Effector memory CD4-positive, alpha-beta T cell (primary cell): ENCODE measurements around the gene NINJ2.
A peak's percentile ranks its signal among the peaks of the same experiment; 100 is the strongest.

Experiments used
- DNase-seq, 3 donors: peaks; one replicate each; pipeline ENCODE4 v3.0.0-alpha.2; 2020
- H3K27ac ChIP-seq: 2 replicates; pipeline ENCODE4 v1.7.0; 2013; ENCODE audit warnings: mild to moderate bottlenecking, low read length, moderate library complexity; ENCODE audit not compliant: insufficient read depth, poor library complexity, severe bottlenecking
- H3K27me3 ChIP-seq: replicated peaks from 2 replicates; pipeline ENCODE4 v1.7.0; 2013; ENCODE audit warnings: mild to moderate bottlenecking, low read length; ENCODE audit not compliant: insufficient read depth, control insufficient read depth, poor library complexity, severe bottlenecking
- H3K36me3 ChIP-seq: 2 replicates; pipeline ENCODE4 v1.7.0; 2013; ENCODE audit warnings: mild to moderate bottlenecking, low read length, moderate library complexity; ENCODE audit not compliant: control insufficient read depth, insufficient read depth
- H3K4me1 ChIP-seq: 2 replicates; pipeline ENCODE4 v1.7.0; 2013; ENCODE audit warnings: low read length, mild to moderate bottlenecking; ENCODE audit not compliant: control insufficient read depth, insufficient read depth, poor library complexity, severe bottlenecking
- H3K4me3 ChIP-seq: 2 replicates; pipeline ENCODE4 v1.7.0; 2013; ENCODE audit warnings: low read length, low read depth, mild to moderate bottlenecking; ENCODE audit not compliant: insufficient read depth, poor library complexity, severe bottlenecking
- H3K9me3 ChIP-seq: 2 replicates; pipeline ENCODE4 v1.7.0; 2013; ENCODE audit warnings: mild to moderate bottlenecking, low read length, moderate library complexity; ENCODE audit not compliant: control insufficient read depth

NINJ2 gene

DNA sequence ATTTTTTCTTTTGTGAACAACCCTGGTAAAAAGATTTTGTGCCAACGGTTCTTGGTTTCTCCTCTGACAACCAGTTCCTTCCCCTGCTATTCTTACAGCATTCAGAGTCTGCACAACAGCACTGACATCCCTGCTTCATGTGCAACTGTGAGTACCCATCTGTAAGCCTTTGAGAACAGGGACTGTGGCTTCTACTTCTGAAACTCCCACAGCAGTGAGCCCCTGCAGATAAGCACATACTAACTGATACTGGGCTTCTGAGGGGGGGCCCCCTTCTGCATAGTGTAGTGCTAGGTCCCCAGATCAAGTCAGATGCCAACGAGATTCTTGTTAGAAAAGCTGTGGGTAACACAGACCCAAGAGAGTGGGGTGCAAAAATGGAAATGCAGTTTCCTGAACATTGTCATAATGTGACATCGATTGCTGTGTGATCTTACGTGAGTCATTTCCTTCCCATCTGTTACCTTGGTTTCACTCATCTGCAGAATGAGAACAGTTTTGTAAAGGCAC is 11.1 kb upstream of the NINJ2 start:
- Histone ChIP-seq H3K4me3 (peak overlapping the region; percentile 24), H3K27ac (peak overlapping the region; percentile 81)
- DNase-seq, result peak; percentile 38 to 75 (median 58)

GRCh38 chr12:673849-674248 is 10.6 kb upstream of the NINJ2 start:
- H3K36me3 ChIP-seq, result no peaks in the 10 kb centered on the region
- H3K9me3 ChIP-seq, result no peaks in the 10 kb centered on the region
- peak overlapping the region; percentile 24 for H3K4me3 ChIP-seq
- no peak for DNase-seq
- peak overlapping the region; percentile 81 for H3K27ac ChIP-seq
- peaks cover 36% of the 10 kb centered on the region for H3K4me1 ChIP-seq
- no peaks in the 10 kb centered on the region for H3K27me3 ChIP-seq

More for the DNA sequence above, 11.1 kb upstream of the NINJ2 start:
- no peaks in the 10 kb centered on the region for H3K9me3 ChIP-seq
- H3K4me1 ChIP-seq, result peaks cover 34% of the 10 kb centered on the region
- no peaks in the 10 kb centered on the region for H3K36me3 ChIP-seq
- no peaks in the 10 kb centered on the region for H3K27me3 ChIP-seq

DNA sequence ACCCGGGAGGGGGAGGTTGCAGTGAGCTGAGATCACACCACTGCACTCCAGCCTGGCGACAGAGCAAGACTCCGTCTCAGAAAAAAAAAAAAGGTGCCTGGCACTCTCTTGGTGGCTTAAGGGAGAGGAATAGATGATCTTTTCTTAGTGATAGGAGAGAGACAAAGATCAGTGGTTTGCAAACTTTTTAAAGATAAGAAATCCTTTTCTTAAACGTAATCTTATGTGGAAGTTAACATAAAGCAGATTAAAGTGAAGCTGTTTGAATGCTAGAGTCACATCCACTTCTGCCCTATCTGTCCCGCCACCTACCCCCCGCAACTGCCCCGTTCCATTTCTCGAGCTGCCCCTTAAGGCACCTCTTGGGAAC is 6.3 kb upstream of the NINJ2 start:
- Histone ChIP-seq H3K4me1 (peaks cover 41% of the 10 kb centered on the region), H3K36me3 (no peaks in the 10 kb centered on the region), H3K9me3 (no peaks in the 10 kb centered on the region), H3K27ac (no peak overlapping the region), H3K4me3 (no peak overlapping the region), H3K27me3 (no peaks in the 10 kb centered on the region)
- DNase-seq, result no peak

DNA sequence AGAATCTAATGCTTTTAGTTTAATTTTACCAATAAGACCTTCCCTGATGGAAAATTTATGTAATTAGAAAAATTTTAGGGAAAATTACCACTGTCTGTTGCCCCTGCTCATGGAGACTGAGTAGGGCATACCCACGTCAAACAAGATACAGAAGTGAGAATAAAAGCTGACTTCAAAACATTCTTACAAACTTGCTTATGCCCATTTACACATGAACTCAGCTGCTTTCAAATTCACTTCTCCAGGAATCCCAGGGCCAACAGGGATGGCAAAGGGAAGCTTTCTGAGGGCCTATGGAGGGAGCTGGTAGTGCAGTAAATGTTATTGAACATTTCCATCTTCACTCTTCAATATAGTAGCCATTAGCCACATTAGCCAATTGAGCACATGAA is 4.8 kb upstream of the NINJ2 start:
- no peak for DNase-seq
- no peak overlapping the region for H3K4me3 ChIP-seq
- H3K9me3 ChIP-seq, result no peaks in the 10 kb centered on the region
- no peak overlapping the region for H3K27ac ChIP-seq
- H3K27me3 ChIP-seq, result no peaks in the 10 kb centered on the region
- peaks cover 27% of the 10 kb centered on the region for H3K4me1 ChIP-seq
- H3K36me3 ChIP-seq, result no peaks in the 10 kb centered on the region

DNA sequence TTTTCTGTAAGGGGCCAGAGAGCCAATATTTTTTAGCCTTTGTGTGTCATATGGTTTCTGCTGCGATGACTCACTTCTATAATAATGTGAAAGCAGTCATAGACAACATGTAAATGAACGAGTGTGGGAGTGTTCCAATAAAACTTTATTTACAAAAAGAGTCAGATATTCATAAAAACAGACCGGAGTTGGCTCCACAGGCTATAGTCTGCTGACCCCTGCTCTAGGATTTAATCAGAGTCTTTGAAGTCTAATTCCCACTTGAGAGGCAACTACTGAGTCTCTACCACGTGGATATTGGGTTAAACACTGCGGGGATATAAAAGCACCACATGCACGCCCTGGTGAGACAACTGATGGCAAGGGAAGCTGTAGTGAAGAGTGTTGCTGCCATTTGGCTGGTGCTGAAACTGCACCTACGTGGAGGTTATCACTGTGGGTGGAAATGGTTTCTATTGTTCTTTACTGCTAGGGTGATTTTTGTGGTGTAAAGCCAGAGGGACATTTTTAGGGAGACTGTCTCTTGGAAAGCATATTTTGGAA is 3.6 kb upstream of the NINJ2 start:
- no peaks in the 10 kb centered on the region for H3K9me3 ChIP-seq
- peak overlapping the region; percentile 20 for H3K27ac ChIP-seq
- H3K4me3 ChIP-seq, result no peak overlapping the region
- H3K27me3 ChIP-seq, result no peaks in the 10 kb centered on the region
- peaks cover 15% of the 10 kb centered on the region for H3K4me1 ChIP-seq
- H3K36me3 ChIP-seq, result no peaks in the 10 kb centered on the region
- DNase-seq, result no peak

GRCh38 chr12:666066-666465 is 2.8 kb upstream of the NINJ2 start:
- Histone ChIP-seq H3K9me3 (no peaks in the 10 kb centered on the region), H3K27me3 (no peaks in the 10 kb centered on the region), H3K4me3 (no peak overlapping the region), H3K36me3 (no peaks in the 10 kb centered on the region), H3K27ac (no peak overlapping the region), H3K4me1 (peaks cover 14% of the 10 kb centered on the region)
- no peak for DNase-seq

DNA sequence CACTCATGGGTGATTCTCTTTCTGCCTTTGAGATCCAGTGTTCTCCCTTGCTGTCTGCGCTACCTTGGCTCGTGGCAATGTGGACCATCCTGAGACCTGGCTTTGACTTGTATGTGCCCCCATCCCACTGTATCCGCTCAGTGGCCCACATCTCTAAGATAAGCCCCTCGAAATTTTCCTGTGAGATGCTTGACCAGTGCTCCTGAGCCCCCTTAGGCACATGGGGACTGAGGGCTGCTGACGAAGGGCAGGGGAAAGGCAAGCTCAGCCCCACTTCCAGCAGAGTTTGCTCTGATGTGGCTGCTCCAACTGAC is 1.5 kb upstream of the NINJ2 start:
- H3K4me1 ChIP-seq, result peaks cover 14% of the 10 kb centered on the region
- H3K9me3 ChIP-seq, result no peaks in the 10 kb centered on the region
- no peak overlapping the region for H3K27ac ChIP-seq
- H3K27me3 ChIP-seq, result no peaks in the 10 kb centered on the region
- DNase-seq, result no peak
- H3K36me3 ChIP-seq, result no peaks in the 10 kb centered on the region
- H3K4me3 ChIP-seq, result no peak overlapping the region

- DNase-seq, result no peak
- Histone ChIP-seq H3K27me3 (no peaks in the 10 kb centered on the region), H3K4me3 (no peak overlapping the region), H3K4me1 (peaks cover 14% of the 10 kb centered on the region), H3K36me3 (no peaks in the 10 kb centered on the region), H3K27ac (no peak overlapping the region), H3K9me3 (no peaks in the 10 kb centered on the region)
Observed at GRCh38 chr12:664075-664778, 982 bp upstream of the NINJ2 start.

GRCh38 chr12:662566-663292 is 516 bp downstream of the NINJ2 start:
- Histone ChIP-seq H3K4me1 (peaks cover 9% of the 10 kb centered on the region), H3K4me3 (peak overlapping the region; percentile 28), H3K9me3 (no peaks in the 10 kb centered on the region), H3K36me3 (no peaks in the 10 kb centered on the region), H3K27me3 (no peaks in the 10 kb centered on the region), H3K27ac (peak overlapping the region; percentile 30)
- no peak for DNase-seq
